HG03064 (cell line): ENCODE data around the gene RTBDN.

Experiments
- ATAC-seq: cut with Tn5 transposase; IDR thresholded peaks from one replicate; pipeline ENCODE4 v1.9.1; 2021; ENCODE audit warnings: low read depth; ENCODE audit not compliant: unreplicated experiment

RTBDN gene

DNA sequence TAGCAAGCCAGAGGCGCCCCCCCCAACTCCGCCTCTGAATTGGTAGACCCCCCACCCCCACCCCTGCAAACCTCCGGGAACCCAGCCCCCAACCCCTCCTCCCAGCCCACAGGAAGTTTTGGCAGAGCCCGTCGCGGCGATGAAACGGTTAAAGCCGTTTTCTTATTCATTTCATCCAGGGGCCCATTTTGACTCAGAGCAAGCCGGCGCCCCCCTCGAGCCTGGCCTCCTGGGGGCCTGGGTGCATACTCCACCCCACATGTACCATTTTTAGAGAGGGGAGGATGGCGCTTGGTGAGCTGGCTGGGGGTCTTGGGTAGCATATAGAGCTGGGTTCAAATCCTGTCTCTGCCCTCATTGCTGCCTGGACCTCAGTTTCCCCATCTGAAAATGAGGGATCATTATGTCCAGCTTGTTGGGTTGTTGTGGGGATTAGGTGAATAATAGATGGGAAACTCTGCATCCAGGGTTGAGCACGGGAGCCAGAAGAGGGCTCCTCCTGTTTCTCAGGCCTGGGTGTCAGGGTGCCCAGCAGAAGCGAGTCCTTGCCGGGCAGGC lies 51.0 kb downstream of the RTBDN start:
- no peak for ATAC-seq

DNA sequence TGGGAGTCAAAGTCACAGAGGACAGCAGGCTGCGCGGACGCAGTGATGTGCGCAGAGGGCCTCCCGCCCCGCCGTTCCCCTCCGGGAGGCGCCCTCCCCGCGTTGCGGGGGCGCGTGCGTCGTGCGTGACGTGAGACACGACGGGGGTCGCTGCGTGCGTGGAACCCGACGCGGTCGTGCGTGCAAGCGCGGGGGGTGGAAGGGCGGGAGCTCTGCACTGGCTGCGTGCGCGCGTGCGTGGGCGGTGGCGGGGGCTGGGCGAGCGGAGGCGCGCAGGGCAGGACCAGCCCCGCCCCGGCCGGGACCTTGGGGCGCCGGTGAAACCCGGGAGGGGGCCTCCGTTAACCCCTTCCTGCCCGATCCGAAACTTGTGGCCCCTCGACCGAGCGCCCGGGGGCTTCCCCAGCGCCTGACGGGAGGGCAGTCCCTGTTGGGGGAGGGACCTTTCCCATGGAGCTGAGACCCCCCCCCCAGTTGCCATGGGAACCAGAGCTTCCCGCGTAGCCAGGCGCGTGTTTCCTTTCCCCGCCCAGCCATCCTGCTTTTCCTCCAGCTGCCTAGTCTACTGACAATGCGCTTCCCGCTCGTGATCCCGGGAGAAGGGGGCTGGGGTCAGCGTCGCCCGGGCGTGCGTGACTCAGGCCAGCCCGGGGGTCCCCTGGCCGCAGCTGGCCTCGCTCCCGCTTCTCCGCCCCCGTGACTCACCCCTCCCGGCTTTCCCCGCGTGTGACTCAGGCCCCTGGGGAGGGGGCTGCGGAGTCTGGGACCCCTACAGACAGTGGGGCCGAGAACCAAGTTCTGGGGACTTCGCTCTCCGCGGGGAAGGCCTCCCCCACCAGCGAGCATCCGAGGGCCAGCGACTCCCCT lies 51.7 kb downstream of the RTBDN start:
- no peak for ATAC-seq

GRCh38 chr19:12782174-12782423 lies 52.3 kb downstream of the RTBDN start:
- ATAC-seq, result no peak

DNA sequence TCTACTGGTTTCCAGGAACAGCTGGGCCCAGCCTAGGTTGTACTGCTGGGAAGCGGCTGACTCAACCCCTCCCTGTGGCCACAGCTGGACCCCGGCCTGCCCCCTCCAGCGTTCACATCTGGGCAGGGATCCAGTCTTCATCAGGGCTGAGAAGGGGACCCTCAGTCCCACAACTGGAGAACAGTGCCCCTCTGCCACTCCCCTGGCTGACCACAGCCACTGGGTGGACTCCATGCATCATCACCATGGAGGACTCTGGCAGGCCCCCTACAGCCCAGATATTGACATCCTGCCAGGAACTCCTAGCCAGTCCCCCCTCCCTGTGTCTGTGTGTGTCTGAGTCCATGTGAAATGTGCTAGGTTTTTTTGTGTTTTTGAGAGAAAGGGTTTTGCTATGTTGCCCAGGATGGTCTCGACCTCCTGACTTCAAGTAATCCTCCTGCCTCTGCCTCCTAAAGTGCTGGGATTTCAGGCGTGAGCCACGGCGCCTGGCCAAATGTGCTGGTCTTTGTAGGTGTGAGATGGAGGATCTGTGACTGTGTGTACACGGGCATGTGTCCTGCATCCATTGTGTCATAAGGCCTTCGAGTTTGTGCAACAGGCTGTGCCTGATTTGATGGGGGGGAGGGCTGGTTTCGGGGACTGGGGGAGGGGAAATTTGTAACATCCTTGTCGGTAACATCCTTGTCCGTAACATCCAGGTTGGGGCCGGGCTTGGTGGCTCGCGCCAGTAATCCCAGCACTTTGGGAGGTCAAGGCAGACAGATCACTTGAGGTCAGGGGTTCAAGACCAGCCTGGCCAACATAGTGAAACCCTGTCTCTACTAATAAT lies 55.0 kb downstream of the RTBDN start:
- no peak for ATAC-seq

DNA sequence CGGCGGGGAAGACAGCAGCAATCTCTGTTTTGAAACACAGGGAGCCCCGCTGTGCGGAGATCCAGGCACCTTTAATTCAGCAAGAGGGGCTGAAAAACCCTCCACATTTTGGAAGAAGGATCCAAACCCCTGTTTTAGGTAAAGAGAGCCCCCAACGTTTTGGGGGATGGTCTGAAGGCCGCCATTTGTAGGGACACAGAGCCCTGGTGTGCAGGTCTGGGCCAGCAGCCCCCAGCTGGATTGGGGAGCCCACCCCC lies 55.5 kb downstream of the RTBDN start:
- ATAC-seq, result no peak

GRCh38 chr19:12778017-12778904 lies 56.1 kb downstream of the RTBDN start:
- no peak for ATAC-seq

- ATAC-seq, result no peak
These were observed 57.0 kb downstream of the RTBDN start for GRCh38 chr19:12777217-12778016.
